DOHH2 (cell line): Measurements from ENCODE around the gene NRXN3.

ENCODE experiments used
- CTCF ChIP-seq: fragments of 200-600 bp; sonication (generic); IDR thresholded peaks from one replicate; pipeline ENCODE4 v1.5.1; 2014; ENCODE audit warnings: antibody characterized with exemption, mild to moderate bottlenecking, low read depth, low read length; ENCODE audit not compliant: poor library complexity, severe bottlenecking
- EZH2phosphoT487 ChIP-seq: fragments of 200-600 bp; sonication (generic); IDR thresholded peaks from 2 replicates; pipeline ENCODE4 v1.6.1; 2017; ENCODE audit warnings: borderline replicate concordance, mild to moderate bottlenecking, antibody characterized with exemption, low read length, moderate library complexity, mixed read lengths

- TF ChIP-seq CTCF: no peak
- no peak for TF ChIP-seq EZH2phosphoT487
Measured at GRCh38 chr14:79491161-79491560, 1321.0 kb downstream of the NRXN3 start.
